GM23338 (cell line): Measurements from ENCODE around the gene RCC2. TPM values are rescaled to one million over a fixed set of nuclear protein-coding genes. Genes with fewer than 3 reads are reported as not detected.
A peak's percentile ranks its signal among the peaks of the same experiment; 100 is the strongest.

ENCODE experiments used
- ATAC-seq: fragments of 200-7000 bp; cut with Tn5 transposase; 3 replicates; pipeline ENCODE4 v1.9.1; 2020
- DNase-seq: peaks from one replicate; pipeline ENCODE4 v3.0.0-alpha.2; 2015; ENCODE audit warnings: low spot score
- H2AFZ ChIP-seq: fragments of 200-600 bp; sonication (generic); 2 replicates; pipeline ENCODE4 v1.8.0; 2016; ENCODE audit warnings: antibody characterized with exemption, mild to moderate bottlenecking, moderate library complexity
- H3F3A ChIP-seq: fragments of 200-600 bp; sonication (generic); replicated peaks from 2 replicates; pipeline ENCODE4 v1.8.0; 2017; ENCODE audit warnings: antibody characterized with exemption, mixed run types, low read depth
- H3K27ac ChIP-seq: fragments of 200-600 bp; sonication (generic); 2 replicates; pipeline ENCODE4 v1.6.1; 2016; ENCODE audit warnings: low read depth
- H3K27me3 ChIP-seq: fragments of 200-600 bp; sonication (generic); 2 replicates; pipeline ENCODE4 v1.8.0; 2016; ENCODE audit warnings: mild to moderate bottlenecking, mixed run types, moderate library complexity; ENCODE audit not compliant: insufficient read depth
- H3K36me3 ChIP-seq: fragments of 200-600 bp; sonication (generic); 2 replicates; pipeline ENCODE4 v1.8.0; 2016; ENCODE audit warnings: mild to moderate bottlenecking; ENCODE audit not compliant: insufficient read depth
- H3K4me1 ChIP-seq: fragments of 200-600 bp; sonication (generic); 2 replicates; pipeline ENCODE4 v1.8.0; 2016; ENCODE audit warnings: mild to moderate bottlenecking, moderate library complexity; ENCODE audit not compliant: insufficient read depth
- H3K4me2 ChIP-seq: fragments of 200-600 bp; sonication (generic); 2 replicates; pipeline ENCODE4 v1.7.1; 2017; ENCODE audit warnings: mixed run types
- H3K4me3 ChIP-seq: fragments of 200-600 bp; sonication (generic); 2 replicates; pipeline ENCODE4 v1.6.1; 2016; ENCODE audit warnings: mixed run types
- H3K79me2 ChIP-seq: fragments of 200-600 bp; sonication (generic); replicated peaks from 2 replicates; pipeline ENCODE4 v1.8.0; 2017; ENCODE audit warnings: mild to moderate bottlenecking; ENCODE audit not compliant: insufficient read depth
- H3K9me2 ChIP-seq: fragments of 200-600 bp; sonication (generic); 2 replicates; pipeline ENCODE4 v1.8.0; 2017; ENCODE audit not compliant: insufficient read depth
- H4K20me1 ChIP-seq: fragments of 200-600 bp; sonication (generic); replicated peaks from 2 replicates; pipeline ENCODE4 v1.8.0; 2017; ENCODE audit warnings: mild to moderate bottlenecking; ENCODE audit not compliant: insufficient read depth
- H3K27ac Mint-ChIP-seq: 2 replicates; pipeline ENCODE4 v1.8.0; 2020; ENCODE audit warnings: inconsistent platforms, mild to moderate bottlenecking, moderate library complexity, mixed read lengths
- H3K27me3 Mint-ChIP-seq: 3 replicates; pipeline ENCODE4 v1.8.0; 2022; ENCODE audit warnings: low read depth, mild to moderate bottlenecking, moderate library complexity, mixed read lengths, inconsistent platforms; ENCODE audit not compliant: insufficient read depth, poor library complexity
- H3K36me3 Mint-ChIP-seq: 3 replicates; pipeline ENCODE4 v1.8.0; 2021; ENCODE audit warnings: low read depth, mild to moderate bottlenecking, inconsistent platforms, moderate library complexity, mixed read lengths
- H3K4me1 Mint-ChIP-seq: 3 replicates; pipeline ENCODE4 v1.8.0; 2020; ENCODE audit warnings: mild to moderate bottlenecking, inconsistent platforms, mixed read lengths
- H3K4me3 Mint-ChIP-seq: 3 replicates; pipeline ENCODE4 v1.8.0; 2021; ENCODE audit warnings: moderate library complexity, mild to moderate bottlenecking, inconsistent platforms, mixed read lengths
- H3K9me3 Mint-ChIP-seq: 3 replicates; pipeline ENCODE4 v1.8.0; 2020; ENCODE audit warnings: moderate library complexity, mild to moderate bottlenecking, inconsistent platforms, mixed read lengths
- CREB1 ChIP-seq: fragments of 250-450 bp; sonication (Bioruptor Pico); IDR thresholded peaks from 2 replicates; pipeline ENCODE4 v1.5.0; 2020; ENCODE audit warnings: low read depth, mild to moderate bottlenecking, moderate library complexity
- CTCF ChIP-seq, 2 experiments: fragments of 200-600 bp in 1 of 2; sonication (generic) in 1 of 2; conservative IDR thresholded peaks; 2 replicates each; pipeline versions ENCODE4 v1.5.1 to v1.6.1; 2016 to 2017; ENCODE audit warnings: antibody characterized with exemption in 2 of 2, low read depth in 2 of 2, mild to moderate bottlenecking in 2 of 2, moderate library complexity in 1 of 2
- ETS1 ChIP-seq: IDR thresholded peaks from 2 replicates; pipeline ENCODE4 v1.6.1; 2016; ENCODE audit warnings: antibody characterized with exemption
- EZH2 ChIP-seq: fragments of 200-600 bp; sonication (generic); IDR thresholded peaks from one replicate; pipeline ENCODE4 v1.8.0; 2017; ENCODE audit warnings: antibody characterized with exemption, mild to moderate bottlenecking, low read depth; ENCODE audit not compliant: unreplicated experiment
- EZH2phosphoT487 ChIP-seq: fragments of 200-600 bp; sonication (generic); IDR thresholded peaks from one replicate; pipeline ENCODE4 v1.8.1; 2018; ENCODE audit warnings: antibody characterized with exemption; ENCODE audit not compliant: unreplicated experiment
- JUNB ChIP-seq: IDR thresholded peaks from one replicate; pipeline ENCODE4 v1.6.1; 2016; ENCODE audit warnings: antibody characterized with exemption; ENCODE audit not compliant: unreplicated experiment
- NANOG ChIP-seq: IDR thresholded peaks from 2 replicates; pipeline ENCODE4 v1.6.1; 2016; ENCODE audit warnings: antibody characterized with exemption, borderline replicate concordance
- POLR2AphosphoS5 ChIP-seq: IDR thresholded peaks from 2 replicates; pipeline ENCODE4 v1.6.1; 2016; ENCODE audit warnings: antibody characterized with exemption, low read depth
- REST ChIP-seq: IDR thresholded peaks from one replicate; pipeline ENCODE4 v1.6.1; 2018; ENCODE audit warnings: antibody characterized with exemption; ENCODE audit not compliant: unreplicated experiment
- STAT1 ChIP-seq: IDR thresholded peaks from one replicate; pipeline ENCODE4 v1.6.1; 2016; ENCODE audit warnings: antibody characterized with exemption; ENCODE audit not compliant: unreplicated experiment
- ZNF114 ChIP-seq: fragments of 250-450 bp; sonication (Bioruptor Pico); IDR thresholded peaks from 2 replicates; pipeline ENCODE4 v1.5.0; 2020; ENCODE audit warnings: mild to moderate bottlenecking, moderate library complexity
- ZNF331 ChIP-seq: fragments of 250-450 bp; sonication (Bioruptor Pico); IDR thresholded peaks from 2 replicates; pipeline ENCODE4 v1.5.0; 2020; ENCODE audit warnings: low read depth, mild to moderate bottlenecking, moderate library complexity
- ZNF462 ChIP-seq: fragments of 250-450 bp; sonication (Bioruptor Pico); IDR thresholded peaks from 2 replicates; pipeline ENCODE4 v1.5.0; 2020; ENCODE audit warnings: mild to moderate bottlenecking, moderate library complexity
- polyA plus RNA-seq: library from polyadenylated mRNA; unstranded; fragments of >200 nt; fragmentation: Nextera tagmentation; extraction: Ambion mirVana; gene quantifications from 2 replicates; pipeline ENCODE4 v1.2.1, GENCODE V29; 2016
- total RNA-seq: library from RNA; depleted of rRNA; stranded (reverse); fragments of >200 nt; shearing (Covaris generic); gene quantifications from 2 replicates; pipeline ENCODE4 v1.2.3, GENCODE V29; 2014

Gene RCC2
- total and polyA plus RNA-seq, 2 experiments from 2014 or later = 97.1 to 386 TPM

GRCh38 chr1:17429183-17429582 is 10.3 kb downstream of the RCC2 start:
- no peak for DNase-seq
- Histone ChIP-seq H3K4me1 (peaks cover 57% of the 10 kb centered on the region), H3K4me2 (peak overlapping the region; percentile 62), H3K27ac (peak overlapping the region; percentile 92), H3K79me2 (peaks cover 100% of the 10 kb centered on the region), H3K9me2 (no peaks in the 10 kb centered on the region), H2AFZ (no peak overlapping the region), H4K20me1 (peaks cover 72% of the 10 kb centered on the region), H3K4me3 (no peak overlapping the region), H3K36me3 (peaks cover 71% of the 10 kb centered on the region), H3F3A (peaks cover 77% of the 10 kb centered on the region), H3K27me3 (no peaks in the 10 kb centered on the region)
- TF ChIP-seq ZNF114 (CRISPR knock-in tag) = no peak
- TF ChIP-seq CTCF (conservative IDR thresholded peaks at IDR 0.05; ENCODE audit: low read depth in 2 of 2) = no peak
- TF ChIP-seq JUNB = no peak
- no peak for TF ChIP-seq NANOG
- TF ChIP-seq EZH2phosphoT487 = no peak
- no peak for TF ChIP-seq ZNF331 (CRISPR knock-in tag)
- TF ChIP-seq POLR2AphosphoS5 = no peak; the same call in 1 of the 2 replicates
- TF ChIP-seq ETS1 = no peak
- no peak for TF ChIP-seq CREB1 (CRISPR knock-in tag)
- no peak for TF ChIP-seq EZH2
- no peak for TF ChIP-seq STAT1
- TF ChIP-seq REST = no peak
- TF ChIP-seq ZNF462 (CRISPR knock-in tag) = no peak
- Mint-ChIP-seq H3K36me3 (peaks cover 98% of the 10 kb centered on the region), H3K27me3 (peaks cover 25% of the 10 kb centered on the region), H3K9me3 (no peaks in the 10 kb centered on the region), H3K4me3 (peak overlapping the region; percentile 50; the same call in 2 of the 3 replicates), H3K27ac (peak overlapping the region; percentile 92), H3K4me1 (peaks cover 72% of the 10 kb centered on the region)
- ATAC-seq = no peak
